GM12878 (cell line): ENCODE measurements around the gene RNF38. TPM values are rescaled to one million over a fixed set of nuclear protein-coding genes. Genes with fewer than 3 reads are reported as not detected.
"Not testable (repeated sequence)": the region's sequence is repeated elsewhere in the genome, so short reads cannot be mapped to it uniquely, and the experiment has no call there.

ENCODE experiments used
- ATAC-seq: fragments of 200-7000 bp; cut with Tn5 transposase; 3 replicates; pipeline ENCODE4 v1.9.1; 2020; ENCODE audit warnings: mild to moderate bottlenecking, moderate library complexity
- BruUV-seq: library from RNA; stranded (reverse); fragments of 400-500 nt; replicated peaks from 2 replicates; lab custom pipeline; 2021; lab: Mats Ljungman, UMichigan
- CTCF ChIA-PET: fragments of 300-600 bp; sonication (Branson Sonifier 250); formaldehyde crosslinking; extraction: SDS; loops from one replicate; lab custom pipeline; 2021; ENCODE audit warnings: inconsistent platforms; lab: Yijun Ruan, JAX
- POLR2A ChIA-PET: fragments of 350-600 bp; formaldehyde crosslinking; extraction: SDS; loops from one replicate; lab custom pipeline; 2021; ENCODE audit warnings: inconsistent platforms; lab: Charles Lee
- RAD21 ChIA-PET: fragments of 300-600 bp; sonication (Branson Sonifier 250); formaldehyde crosslinking; loops from one replicate; lab custom pipeline; 2023; ENCODE audit warnings: antibody characterized with exemption; ENCODE audit not compliant: unreplicated experiment; lab: Charles Lee
- SMC1A ChIA-PET: fragments of 300-600 bp; sonication (Branson Sonifier 250); formaldehyde crosslinking; loops from one replicate; lab custom pipeline; 2023; ENCODE audit not compliant: unreplicated experiment, uncharacterized antibody; lab: Charles Lee
- DNase-seq: peaks from one replicate; pipeline ENCODE4 v3.0.0-alpha.2; 2011; ENCODE audit warnings: low read depth, low spot score
- FAIRE-seq: peaks from 3 replicates; lab custom pipeline; 2011; peaks lifted over from hg19 to GRCh38; lab: Jason Lieb, UNC
- H2AFZ ChIP-seq: 2 replicates; pipeline ENCODE4 v1.6.0; 2011; ENCODE audit warnings: low read depth, low read length, control low read depth; ENCODE audit not compliant: control insufficient read depth
- H3K27ac ChIP-seq: 2 replicates; pipeline ENCODE4 v1.5.1; 2011; ENCODE audit warnings: control low read depth; ENCODE audit not compliant: control insufficient read depth, insufficient read depth
- H3K27me3 ChIP-seq, 2 experiments: replicated peaks in 1 of 2; 2 replicates each; pipeline versions ENCODE4 v1.6.0 to v1.6.1; 2011; ENCODE audit warnings: low read length in 1 of 2; ENCODE audit not compliant: control insufficient read depth in 2 of 2, insufficient read depth in 2 of 2
- H3K36me3 ChIP-seq, 2 experiments: 2 replicates each; pipeline ENCODE4 v1.5.1; 2011; ENCODE audit warnings: low read length in 1 of 2; ENCODE audit not compliant: control insufficient read depth in 2 of 2, insufficient read depth in 2 of 2
- H3K4me1 ChIP-seq: 2 replicates; pipeline ENCODE4 v1.6.1; 2011; ENCODE audit warnings: mild to moderate bottlenecking, low read length, moderate library complexity, mixed read lengths; ENCODE audit not compliant: control insufficient read depth, insufficient read depth
- H3K4me2 ChIP-seq: 2 replicates; pipeline ENCODE4 v1.6.0; 2011; ENCODE audit warnings: control low read depth; ENCODE audit not compliant: control insufficient read depth, insufficient read depth
- H3K4me3 ChIP-seq: fragments of 200-600 bp; sonication (generic); 2 replicates; pipeline ENCODE4 v1.5.1; 2016
- H3K79me2 ChIP-seq: 2 replicates; pipeline ENCODE4 v1.6.0; 2011; ENCODE audit warnings: low read length; ENCODE audit not compliant: control insufficient read depth, insufficient read depth
- H3K9ac ChIP-seq: 2 replicates; pipeline ENCODE4 v1.8.0; 2011; ENCODE audit warnings: low read length, control low read depth, mixed read lengths; ENCODE audit not compliant: control insufficient read depth, insufficient read depth
- H3K9me3 ChIP-seq: replicated peaks from 3 replicates; pipeline ENCODE4 v1.5.1; 2011; ENCODE audit warnings: mild to moderate bottlenecking, low read length; ENCODE audit not compliant: control insufficient read depth, insufficient read depth
- H4K20me1 ChIP-seq: 2 replicates; pipeline ENCODE4 v1.6.0; 2011; ENCODE audit not compliant: control insufficient read depth, insufficient read depth
- BHLHE40 ChIP-seq, 2 experiments: fragments of 450-650 bp in 1 of 2; IDR thresholded peaks; 2 replicates each; pipeline ENCODE4 v1.6.1; 2011 to 2017; ENCODE audit warnings: low read depth in 2 of 2, borderline replicate concordance in 1 of 2, improper control_type of control experiment in 1 of 2, low read length in 1 of 2, mild to moderate bottlenecking in 1 of 2
- FOXM1 ChIP-seq: IDR thresholded peaks from 2 replicates; pipeline ENCODE4 v1.6.1; 2012; ENCODE audit warnings: low read depth, mild to moderate bottlenecking, inconsistent platforms, low read length, moderate library complexity
- IKZF2 ChIP-seq, 2 experiments: fragments of 450-650 bp; IDR thresholded peaks; 2 replicates each; pipeline ENCODE4 v1.6.1; 2017; ENCODE audit warnings: mild to moderate bottlenecking in 2 of 2, moderate library complexity in 2 of 2
- MYC ChIP-seq: IDR thresholded peaks from 2 replicates; pipeline ENCODE4 v1.6.1; 2011; ENCODE audit warnings: mild to moderate bottlenecking, low read length, moderate library complexity, inconsistent platforms; ENCODE audit not compliant: insufficient read depth, insufficient replicate concordance, insufficient read length, severe bottlenecking
- NBN ChIP-seq: fragments of 450-650 bp; IDR thresholded peaks from 2 replicates; pipeline ENCODE4 v1.6.1; 2016
- SUPT20H ChIP-seq: IDR thresholded peaks from 2 replicates; pipeline ENCODE4 v1.6.1; 2011; ENCODE audit warnings: low read depth, mild to moderate bottlenecking, low read length, moderate library complexity, borderline replicate concordance; ENCODE audit not compliant: control insufficient read depth
- ZNF207 ChIP-seq: fragments of 450-650 bp; IDR thresholded peaks from 2 replicates; pipeline ENCODE4 v1.6.1; 2014; ENCODE audit warnings: antibody characterized with exemption, mild to moderate bottlenecking, borderline replicate concordance
- WGBS: methylation state at CpG from one replicate; pipeline ENCODE4 v1.1.6; 2016; ENCODE audit warnings: low lambda C conversion rate; ENCODE audit not compliant: insufficient replicate concordance, insufficient coverage; ENCODE audit errors: missing lambda C conversion rate; 5-methylcytosine and 5-hydroxymethylcytosine counted together
- in situ Hi-C: fragments of 300-500 bp; cut with MboI; formaldehyde crosslinking; loops from 9 replicates; pipeline ENCODE4 v1.14.3; 2018; ENCODE audit warnings: mixed read lengths
- intact Hi-C: fragments of 100-400 bp; cut with micrococcal nuclease; formaldehyde crosslinking; loops from one replicate; pipeline ENCODE4 v1.14.2; 2022; ENCODE audit not compliant: unreplicated experiment
- polyA plus RNA-seq, 11 experiments: library from polyadenylated mRNA; depleted of rRNA in 4 of 11; unstranded in 6 of 11; stranded (reverse) in 5 of 11; fragments of >200 nt; fragmentation: Nextera tagmentation in 4 of 11; fragmentation: Illumina TruSeq in 1 of 11; extraction: Ambion mirVana in 4 of 11; extraction: Trizol in 1 of 11; gene quantifications; 1 replicate in 1 of 11; 2 replicates in 10 of 11; pipeline versions ENCODE4 v1.2.1 to v1.2.3, GENCODE V29; 2011 to 2016; ENCODE audit warnings: inconsistent platforms in 2 of 11, missing spikeins in 2 of 11, low read depth in 1 of 11
- total RNA-seq, 4 experiments: library from RNA; depleted of rRNA in 3 of 4; stranded (reverse); fragments of >200 nt in 3 of 4; fragmentation: Illumina TruSeq in 1 of 4; extraction: Trizol in 1 of 4; gene quantifications; 2 replicates each; pipeline versions ENCODE4 v1.2.1 to v1.2.3, GENCODE V29; 2013 to 2021
- TF ChIP-seq, protein P1 (sequence below): fragments of 450-650 bp; IDR thresholded peaks from 2 replicates; pipeline ENCODE4 v1.6.1; 2017; ENCODE audit warnings: mild to moderate bottlenecking, moderate library complexity

Gene RNF38
- total and polyA plus RNA-seq, 10 of the 15 experiments (the other 5 are each of a cell fraction or from before 2014, with no cell fraction given): 5.1 to 34.7 (median 12.7) TPM

GRCh38 chr9:36448017-36448416 is 47.9 kb upstream of the RNF38 start (continued):
- no peak for TF ChIP-seq IKZF2 (IDR thresholded peaks at IDR 0.05)

- H3K9ac ChIP-seq, H3K4me3 ChIP-seq, FAIRE-seq, H3K4me2 ChIP-seq, H3K36me3 ChIP-seq, BruUV-seq, H3K27ac ChIP-seq, H2AFZ ChIP-seq, H3K4me1 ChIP-seq, in situ Hi-C loops, H3K27me3 ChIP-seq, H4K20me1 ChIP-seq, DNase-seq, ATAC-seq, H3K9me3 ChIP-seq, intact Hi-C loops: not testable (repeated sequence)
- ChIA-PET CTCF (interaction anchor here (0.6 to 8.2 kb wide), 4 partner anchors 12 to 191 kb away, joined by 3 to 98 read pairs (median 4); no protein-coding TSS in a partner anchor), RAD21 (interaction anchor here (0.7 to 2.1 kb wide), 2 partner anchors 39 to 992 kb away, joined by 3 to 11 read pairs; no protein-coding TSS in a partner anchor), POLR2A (interaction anchor here (0.8 to 2.2 kb wide), 2 partner anchors 9 to 40 kb away, joined by 6 to 7 read pairs; no protein-coding TSS in a partner anchor), SMC1A (interaction anchor here (1.6 to 2.4 kb wide), 5 partner anchors 10 to 110 kb away, joined by 3 to 15 read pairs (median 8); no protein-coding TSS in a partner anchor)
- H3K79me2 ChIP-seq: peaks cover 16% of the 10 kb centered on the region
- WGBS: 95% methylated on average over 5 of the region's 10 CpGs
Observed at GRCh38 chr9:36446678-36447077, 46.6 kb upstream of the RNF38 start.

DNA sequence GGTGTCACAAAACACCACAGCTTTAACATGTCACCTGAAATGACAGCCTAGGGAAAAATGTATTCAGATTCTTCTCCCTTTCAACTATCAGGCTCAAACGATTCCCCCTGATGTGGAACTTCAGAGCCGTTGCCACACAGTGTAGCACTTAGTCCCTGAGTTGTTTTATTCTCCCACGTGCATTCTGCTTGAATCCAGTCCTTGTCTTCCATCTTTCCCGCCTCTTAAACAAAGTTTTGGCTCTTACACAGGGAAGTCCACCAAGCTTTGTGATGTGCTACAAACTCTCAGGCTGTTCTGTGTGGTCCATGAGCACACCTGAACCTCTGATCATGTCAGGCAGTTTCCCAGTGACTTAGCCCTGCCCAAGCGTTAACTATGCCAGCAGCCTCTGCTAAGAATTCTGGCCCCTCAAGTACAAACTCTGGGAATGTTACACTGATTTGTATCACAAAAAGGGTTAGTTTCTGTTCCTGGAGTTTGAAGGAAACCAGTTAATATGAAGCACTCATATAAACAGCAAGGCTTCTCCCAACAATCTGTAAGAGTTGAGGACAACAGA is 45.8 kb upstream of the RNF38 start:
- ChIA-PET RAD21 (no interaction called here), SMC1A (interaction anchor here (1.1 kb wide), 1 partner anchor 39 kb away, joined by 3 read pairs; no protein-coding TSS in a partner anchor), POLR2A (no interaction called here), CTCF (interaction anchor here (1.1 to 8.2 kb wide), 4 partner anchors 12 to 38 kb away, joined by 3 to 98 read pairs (median 4); no protein-coding TSS in a partner anchor)
- no peak overlapping the region for H3K27ac ChIP-seq
- in situ Hi-C loops: no loop called here
- DNase-seq (no peak), FAIRE-seq (no peak), ATAC-seq (no peak)
- H3K36me3 ChIP-seq: no peaks in the 10 kb centered on the region
- no peaks in the 10 kb centered on the region for H3K4me1 ChIP-seq
- TF ChIP-seq, protein P1, sequence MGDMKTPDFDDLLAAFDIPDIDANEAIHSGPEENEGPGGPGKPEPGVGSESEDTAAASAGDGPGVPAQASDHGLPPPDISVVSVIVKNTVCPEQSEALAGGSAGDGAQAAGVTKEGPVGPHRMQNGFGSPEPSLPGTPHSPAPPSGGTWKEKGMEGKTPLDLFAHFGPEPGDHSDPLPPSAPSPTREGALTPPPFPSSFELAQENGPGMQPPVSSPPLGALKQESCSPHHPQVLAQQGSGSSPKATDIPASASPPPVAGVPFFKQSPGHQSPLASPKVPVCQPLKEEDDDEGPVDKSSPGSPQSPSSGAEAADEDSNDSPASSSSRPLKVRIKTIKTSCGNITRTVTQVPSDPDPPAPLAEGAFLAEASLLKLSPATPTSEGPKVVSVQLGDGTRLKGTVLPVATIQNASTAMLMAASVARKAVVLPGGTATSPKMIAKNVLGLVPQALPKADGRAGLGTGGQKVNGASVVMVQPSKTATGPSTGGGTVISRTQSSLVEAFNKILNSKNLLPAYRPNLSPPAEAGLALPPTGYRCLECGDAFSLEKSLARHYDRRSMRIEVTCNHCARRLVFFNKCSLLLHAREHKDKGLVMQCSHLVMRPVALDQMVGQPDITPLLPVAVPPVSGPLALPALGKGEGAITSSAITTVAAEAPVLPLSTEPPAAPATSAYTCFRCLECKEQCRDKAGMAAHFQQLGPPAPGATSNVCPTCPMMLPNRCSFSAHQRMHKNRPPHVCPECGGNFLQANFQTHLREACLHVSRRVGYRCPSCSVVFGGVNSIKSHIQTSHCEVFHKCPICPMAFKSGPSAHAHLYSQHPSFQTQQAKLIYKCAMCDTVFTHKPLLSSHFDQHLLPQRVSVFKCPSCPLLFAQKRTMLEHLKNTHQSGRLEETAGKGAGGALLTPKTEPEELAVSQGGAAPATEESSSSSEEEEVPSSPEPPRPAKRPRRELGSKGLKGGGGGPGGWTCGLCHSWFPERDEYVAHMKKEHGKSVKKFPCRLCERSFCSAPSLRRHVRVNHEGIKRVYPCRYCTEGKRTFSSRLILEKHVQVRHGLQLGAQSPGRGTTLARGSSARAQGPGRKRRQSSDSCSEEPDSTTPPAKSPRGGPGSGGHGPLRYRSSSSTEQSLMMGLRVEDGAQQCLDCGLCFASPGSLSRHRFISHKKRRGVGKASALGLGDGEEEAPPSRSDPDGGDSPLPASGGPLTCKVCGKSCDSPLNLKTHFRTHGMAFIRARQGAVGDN: no peak
- no peak for TF ChIP-seq SUPT20H
- no peak for TF ChIP-seq FOXM1
- TF ChIP-seq MYC: no peak
- no peak for TF ChIP-seq NBN
- no peak for TF ChIP-seq BHLHE40 (IDR thresholded peaks at IDR 0.05; ENCODE audit: borderline replicate concordance in 1 of 2, low read depth in 2 of 2, low read length in 1 of 2)
- TF ChIP-seq ZNF207: no peak
- H3K27me3 ChIP-seq: no peaks in the 10 kb centered on the region
- no peak overlapping the region for H2AFZ ChIP-seq
- H3K79me2 ChIP-seq: peaks cover 18% of the 10 kb centered on the region
- 100% methylated on average over 5 of the region's 5 CpGs for WGBS
- H3K9ac ChIP-seq: no peak overlapping the region
- no peak overlapping the region for H3K4me3 ChIP-seq
- no peaks in the 10 kb centered on the region for H4K20me1 ChIP-seq
- H3K9me3 ChIP-seq: no peaks in the 10 kb centered on the region
- BruUV-seq: no TSS peak
- intact Hi-C loops: no loop called here
- no peak overlapping the region for H3K4me2 ChIP-seq
